ENCODE data around the gene PAPOLA. TPM values are rescaled to one million over a fixed set of nuclear protein-coding genes. Genes with fewer than 3 reads are reported as not detected.

Gene PAPOLA
- total RNA-seq, 6 experiments from 2014 or later = 68.0 to 102 (median 88.1) TPM

GRCh38 chr14:96581902-96582301 lies 79.7 kb downstream of the PAPOLA start:
- Histone ChIP-seq H3K4me1 (no peaks in the 10 kb centered on the region), H3K36me3 (no peaks in the 10 kb centered on the region), H3K9me3 (no peaks in the 10 kb centered on the region), H3K27ac (no peak overlapping the region), H3K4me3 (no peak overlapping the region), H3K27me3 (no peaks in the 10 kb centered on the region)
- 74% methylated on average over 6 of the region's 7 CpGs for WGBS (ENCODE audit: insufficient coverage, low coverage, low lambda C conversion rate, missing lambda C conversion rate)
- ATAC-seq = peak in 1 of 4 donors; percentile 13
- TF ChIP-seq POLR2A (IDR thresholded peaks at IDR 0.05) (no peak), CTCF (IDR thresholded peaks at IDR 0.05) (no peak)
- DNase-seq = no peak
- intact Hi-C loops (cut with DNase I) = loop anchor here in 1 of 2 donors (10.0 kb wide), 1 partner anchor 143 kb away; no protein-coding TSS in a partner anchor

GRCh38 chr14:96582411-96582961 lies 80.3 kb downstream of the PAPOLA start:
- no peak for ATAC-seq
- 59% methylated on average over 6 of the region's 12 CpGs for WGBS (ENCODE audit: insufficient coverage, low coverage, low lambda C conversion rate, missing lambda C conversion rate)
- intact Hi-C loops (cut with DNase I) = loop anchor here in 1 of 2 donors (10.0 kb wide), 1 partner anchor 142 kb away; no protein-coding TSS in a partner anchor
- Histone ChIP-seq H3K36me3 (no peaks in the 10 kb centered on the region), H3K4me1 (no peaks in the 10 kb centered on the region), H3K27me3 (no peaks in the 10 kb centered on the region), H3K9me3 (no peaks in the 10 kb centered on the region), H3K27ac (no peak overlapping the region), H3K4me3 (no peak overlapping the region)
- TF ChIP-seq POLR2A (IDR thresholded peaks at IDR 0.05) (no peak), CTCF (IDR thresholded peaks at IDR 0.05) (no peak)
- DNase-seq = no peak

GRCh38 chr14:96582995-96583394 lies 80.8 kb downstream of the PAPOLA start:
- DNase-seq = no peak

GRCh38 chr14:96583569-96584041 lies 81.4 kb downstream of the PAPOLA start:
- peak in 1 of 4 donors; percentile 16 for ATAC-seq
- intact Hi-C loops (cut with DNase I) = loop anchor here in 1 of 2 donors (10.0 kb wide), 1 partner anchor 141 kb away; no protein-coding TSS in a partner anchor
- 54% methylated on average over 3 of the region's 10 CpGs for WGBS (ENCODE audit: insufficient coverage, low coverage, low lambda C conversion rate, missing lambda C conversion rate)
- H3K27me3 ChIP-seq = no peaks in the 10 kb centered on the region
- no peaks in the 10 kb centered on the region for H3K4me1 ChIP-seq
- no peak overlapping the region for H3K27ac ChIP-seq
- H3K4me3 ChIP-seq = no peak overlapping the region
- no peaks in the 10 kb centered on the region for H3K9me3 ChIP-seq
- H3K36me3 ChIP-seq = no peaks in the 10 kb centered on the region
- TF ChIP-seq CTCF (IDR thresholded peaks at IDR 0.05) = no peak
- TF ChIP-seq POLR2A (IDR thresholded peaks at IDR 0.05) = no peak
- DNase-seq = no peak

More at GRCh38 chr14:96582995-96583394, 80.8 kb downstream of the PAPOLA start:
- intact Hi-C loops (cut with DNase I) = loop anchor here in 1 of 2 donors (10.0 kb wide), 1 partner anchor 142 kb away; no protein-coding TSS in a partner anchor
- no peak for ATAC-seq
- WGBS (ENCODE audit: insufficient coverage, low coverage, low lambda C conversion rate, missing lambda C conversion rate) = 40% methylated on average over 2 of the region's 4 CpGs
- H3K27me3 ChIP-seq = no peaks in the 10 kb centered on the region
- no peaks in the 10 kb centered on the region for H3K4me1 ChIP-seq
- H3K27ac ChIP-seq = no peak overlapping the region
- no peaks in the 10 kb centered on the region for H3K36me3 ChIP-seq
- H3K9me3 ChIP-seq = no peaks in the 10 kb centered on the region
- TF ChIP-seq CTCF (IDR thresholded peaks at IDR 0.05) (no peak), POLR2A (IDR thresholded peaks at IDR 0.05) (no peak)
- no peak overlapping the region for H3K4me3 ChIP-seq
